Measurements from ENCODE around the gene HES6.
"Not testable (repeated sequence)": the region's sequence is repeated elsewhere in the genome, so short reads cannot be mapped to it uniquely, and the experiment has no call there.

Gene HES6

DNA sequence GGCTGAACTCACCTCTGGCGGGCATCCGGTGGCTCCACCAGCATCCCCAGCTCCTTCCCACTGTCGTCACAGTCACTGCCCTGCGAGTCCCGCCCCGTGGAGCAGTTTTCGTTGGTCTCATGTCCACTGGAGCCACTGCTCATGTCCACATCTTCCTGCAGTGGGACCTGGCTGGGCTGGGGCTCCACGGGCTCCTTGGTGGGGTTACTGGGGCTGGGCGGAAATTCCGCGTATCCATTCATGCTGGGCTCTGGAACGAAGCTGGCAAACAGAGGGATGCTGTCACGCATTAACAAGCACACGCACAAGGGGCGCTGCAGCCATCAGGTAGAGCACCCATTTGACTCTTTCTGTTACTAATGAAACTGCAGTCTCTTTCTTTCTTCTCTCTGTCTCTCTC, 37.9 kb upstream of the HES6 start:
- TF ChIP-seq, protein P1, sequence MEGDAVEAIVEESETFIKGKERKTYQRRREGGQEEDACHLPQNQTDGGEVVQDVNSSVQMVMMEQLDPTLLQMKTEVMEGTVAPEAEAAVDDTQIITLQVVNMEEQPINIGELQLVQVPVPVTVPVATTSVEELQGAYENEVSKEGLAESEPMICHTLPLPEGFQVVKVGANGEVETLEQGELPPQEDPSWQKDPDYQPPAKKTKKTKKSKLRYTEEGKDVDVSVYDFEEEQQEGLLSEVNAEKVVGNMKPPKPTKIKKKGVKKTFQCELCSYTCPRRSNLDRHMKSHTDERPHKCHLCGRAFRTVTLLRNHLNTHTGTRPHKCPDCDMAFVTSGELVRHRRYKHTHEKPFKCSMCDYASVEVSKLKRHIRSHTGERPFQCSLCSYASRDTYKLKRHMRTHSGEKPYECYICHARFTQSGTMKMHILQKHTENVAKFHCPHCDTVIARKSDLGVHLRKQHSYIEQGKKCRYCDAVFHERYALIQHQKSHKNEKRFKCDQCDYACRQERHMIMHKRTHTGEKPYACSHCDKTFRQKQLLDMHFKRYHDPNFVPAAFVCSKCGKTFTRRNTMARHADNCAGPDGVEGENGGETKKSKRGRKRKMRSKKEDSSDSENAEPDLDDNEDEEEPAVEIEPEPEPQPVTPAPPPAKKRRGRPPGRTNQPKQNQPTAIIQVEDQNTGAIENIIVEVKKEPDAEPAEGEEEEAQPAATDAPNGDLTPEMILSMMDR (IDR thresholded peaks at IDR 0.05; ENCODE audit: low read depth, low read length): peak; percentile 50
- Histone ChIP-seq H3K9me3 (no peaks in the 10 kb centered on the region), H3K4me3 (ENCODE audit: low read depth, low read length) (no peak overlapping the region), H3K4me1 (no peaks in the 10 kb centered on the region), H3K27me3 (no peaks in the 10 kb centered on the region), H3K36me3 (peaks cover 32% of the 10 kb centered on the region)
- peak; percentile 34 for DNase-seq

DNA sequence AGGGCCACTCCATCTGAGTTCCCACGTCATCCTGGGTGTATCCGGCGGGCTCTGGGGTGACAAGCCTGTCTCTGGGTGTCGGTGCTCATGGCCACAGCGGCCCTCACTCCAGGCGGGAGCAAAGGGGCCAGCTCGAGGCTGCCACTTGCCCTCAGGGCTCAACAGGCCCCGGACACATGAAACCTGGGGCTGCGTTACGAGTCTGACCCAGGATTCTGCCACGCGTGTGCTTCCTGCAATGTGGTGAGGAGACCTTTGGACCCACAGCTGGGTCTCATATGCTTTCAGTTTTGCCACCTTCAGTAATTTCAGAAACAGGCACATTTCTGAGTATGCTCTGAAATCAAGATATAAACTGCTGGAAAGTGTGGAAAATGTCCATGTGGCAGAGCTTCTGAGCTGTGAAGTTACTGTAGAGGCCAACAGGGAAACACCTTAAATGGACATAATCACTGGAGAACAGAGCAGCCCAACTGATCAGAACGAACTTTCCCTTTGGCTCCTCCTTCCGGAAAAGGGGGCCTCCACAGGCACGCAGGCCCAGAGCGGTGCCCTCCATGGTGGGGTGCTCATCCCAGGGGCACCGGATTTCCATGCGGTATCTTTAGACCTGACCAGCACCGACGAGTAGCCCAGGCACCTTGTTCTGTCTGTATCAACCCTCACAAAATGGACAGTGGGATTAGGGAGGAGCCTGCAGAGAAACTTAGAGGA, 34.5 kb upstream of the HES6 start:
- no peaks in the 10 kb centered on the region for H3K27me3 ChIP-seq
- TF ChIP-seq, protein P1 (IDR thresholded peaks at IDR 0.05; ENCODE audit: low read depth, low read length): no peak

DNA sequence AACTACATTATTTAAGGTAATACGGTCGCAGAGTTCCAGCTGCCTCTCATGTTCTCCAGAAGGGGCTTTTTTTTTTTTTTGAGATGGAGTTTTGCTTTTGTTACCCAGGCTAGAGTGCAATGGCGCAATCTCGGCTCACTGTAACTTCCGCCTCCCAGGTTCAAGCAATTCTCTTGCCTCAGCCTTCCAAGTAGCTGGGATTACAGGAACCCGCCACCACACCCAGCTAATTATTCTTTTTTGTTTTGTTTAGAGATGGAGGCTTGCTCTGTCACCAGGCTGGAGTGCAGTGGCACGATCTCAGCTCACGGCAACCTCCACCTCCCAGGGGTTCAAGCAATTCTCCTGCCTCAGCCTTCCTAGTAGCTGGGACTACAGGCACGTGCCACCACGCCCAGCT, 33.6 kb upstream of the HES6 start:
- not testable (repeated sequence) for H3K9me3 ChIP-seq; H3K4me3 ChIP-seq (ENCODE audit: low read depth, low read length); DNase-seq; H3K4me1 ChIP-seq; H3K27me3 ChIP-seq
- peaks cover 44% of the 10 kb centered on the region for H3K36me3 ChIP-seq

More for the DNA sequence above, 34.5 kb upstream of the HES6 start:
- Histone ChIP-seq H3K36me3 (peaks cover 40% of the 10 kb centered on the region), H3K4me3 (ENCODE audit: low read depth, low read length) (no peak overlapping the region), H3K9me3 (no peaks in the 10 kb centered on the region), H3K4me1 (no peaks in the 10 kb centered on the region)
- DNase-seq: no peak

DNA sequence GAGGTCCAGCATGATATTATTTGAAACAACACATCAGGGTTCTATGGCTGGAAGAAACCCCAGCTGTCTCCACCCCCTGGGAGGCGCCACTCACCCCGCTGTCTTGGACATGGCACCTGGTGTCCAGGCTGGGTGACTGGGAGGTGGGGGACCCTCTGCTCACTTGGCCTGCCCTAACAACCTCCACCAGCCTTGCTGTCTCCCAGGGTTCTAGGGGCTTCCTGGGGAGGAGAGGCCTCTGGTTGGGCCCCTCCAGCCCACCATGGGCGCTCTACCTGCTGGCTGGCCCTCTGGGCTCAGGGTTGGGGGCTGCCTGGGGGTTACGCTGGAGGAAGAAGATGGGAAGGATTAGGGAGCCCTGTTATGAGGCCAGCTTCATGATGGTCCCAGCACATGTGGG, 32.3 kb upstream of the HES6 start:
- H3K36me3 ChIP-seq: peaks cover 48% of the 10 kb centered on the region
- no peaks in the 10 kb centered on the region for H3K9me3 ChIP-seq
- no peak for DNase-seq
- no peaks in the 10 kb centered on the region for H3K4me1 ChIP-seq
- no peaks in the 10 kb centered on the region for H3K27me3 ChIP-seq
- H3K4me3 ChIP-seq (ENCODE audit: low read depth, low read length): no peak overlapping the region
- TF ChIP-seq, protein P1 (IDR thresholded peaks at IDR 0.05; ENCODE audit: low read depth, low read length): no peak

DNA sequence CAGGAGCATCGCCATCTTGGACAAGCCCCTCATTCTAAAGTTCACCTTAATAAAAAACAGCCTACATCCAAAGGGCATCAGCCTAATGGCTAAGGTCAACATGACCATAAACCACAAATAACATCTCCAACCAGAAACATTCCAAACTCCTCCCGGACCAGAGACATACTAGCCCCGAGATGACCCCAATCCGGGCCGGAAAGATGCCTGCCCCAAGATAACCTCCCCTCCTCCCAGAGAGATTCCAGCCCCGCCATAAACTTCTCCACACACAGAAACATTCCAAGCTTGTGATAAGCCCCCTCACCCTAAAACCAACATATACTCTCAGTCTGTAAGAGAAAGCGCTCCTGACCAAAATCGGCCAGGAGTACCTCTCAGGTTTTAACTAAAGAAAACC, 31.8 kb upstream of the HES6 start:
- H3K4me3 ChIP-seq (ENCODE audit: low read depth, low read length); DNase-seq; H3K4me1 ChIP-seq; H3K27me3 ChIP-seq; H3K9me3 ChIP-seq: not testable (repeated sequence)
- peaks cover 49% of the 10 kb centered on the region for H3K36me3 ChIP-seq

DNA sequence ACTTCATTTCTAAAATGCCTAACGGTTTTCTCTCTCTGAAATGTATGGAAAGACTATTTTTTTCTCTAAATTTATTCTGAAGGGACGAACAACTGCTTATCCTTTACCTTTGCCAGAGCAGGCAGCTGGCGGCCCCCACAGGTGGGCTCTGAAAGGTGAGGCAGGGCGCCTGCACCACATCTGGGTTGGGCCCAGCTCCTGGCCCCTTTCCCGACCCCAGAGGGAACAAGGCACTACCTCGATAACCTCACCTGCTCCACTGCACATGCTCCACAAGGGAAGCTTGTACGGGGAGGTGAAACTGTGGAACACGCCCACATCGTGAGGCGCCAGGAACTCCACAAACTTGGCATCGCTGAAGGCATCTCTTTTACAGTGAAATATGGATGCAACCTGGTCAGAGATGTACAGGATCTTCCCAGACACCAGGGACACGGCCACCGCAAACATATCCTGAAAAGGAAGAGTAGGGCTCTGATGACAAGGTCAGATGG, 31.3 kb upstream of the HES6 start:
- H3K9me3 ChIP-seq: no peaks in the 10 kb centered on the region
- no peaks in the 10 kb centered on the region for H3K4me1 ChIP-seq
- TF ChIP-seq, protein P1 (IDR thresholded peaks at IDR 0.05; ENCODE audit: low read depth, low read length): no peak
- H3K4me3 ChIP-seq (ENCODE audit: low read depth, low read length): no peak overlapping the region
- DNase-seq: no peak
- H3K36me3 ChIP-seq: peaks cover 49% of the 10 kb centered on the region
- H3K27me3 ChIP-seq: no peaks in the 10 kb centered on the region

DNA sequence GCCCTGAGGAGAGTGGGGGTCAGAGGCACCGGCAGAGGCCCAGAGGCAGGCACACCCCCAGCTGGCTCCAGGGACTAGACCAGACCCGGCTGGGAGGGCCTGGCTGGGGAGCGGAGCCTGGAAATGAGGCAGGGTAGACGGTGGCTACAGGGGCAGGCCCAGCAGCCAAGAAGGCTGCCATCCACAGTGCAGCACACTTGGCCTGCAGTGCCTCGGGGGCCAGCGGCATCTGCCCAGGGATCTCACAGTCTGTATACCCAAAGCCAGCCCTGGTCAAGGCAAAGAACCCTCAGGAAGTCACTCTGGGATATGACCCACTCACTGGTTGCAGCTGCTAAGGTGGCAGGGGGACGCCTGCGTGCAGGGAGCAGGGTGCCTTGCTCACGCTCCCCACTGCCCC, 30.8 kb upstream of the HES6 start:
- DNase-seq: no peak
- Histone ChIP-seq H3K4me1 (no peaks in the 10 kb centered on the region), H3K27me3 (no peaks in the 10 kb centered on the region), H3K9me3 (no peaks in the 10 kb centered on the region), H3K36me3 (peaks cover 49% of the 10 kb centered on the region), H3K4me3 (ENCODE audit: low read depth, low read length) (no peak overlapping the region)
- TF ChIP-seq, protein P1 (IDR thresholded peaks at IDR 0.05; ENCODE audit: low read depth, low read length): no peak

Measured in BE2C (cell line).